ENCODE measurements around the gene ZNF761.

The ZNF761 gene

GRCh38 chr19:53504365-53504703, 72.5 kb downstream of the ZNF761 start:
- H3K4me3 ChIP-seq (ENCODE audit: low read depth, low read length): peak overlapping the region; percentile 47
- TF ChIP-seq, protein P1, sequence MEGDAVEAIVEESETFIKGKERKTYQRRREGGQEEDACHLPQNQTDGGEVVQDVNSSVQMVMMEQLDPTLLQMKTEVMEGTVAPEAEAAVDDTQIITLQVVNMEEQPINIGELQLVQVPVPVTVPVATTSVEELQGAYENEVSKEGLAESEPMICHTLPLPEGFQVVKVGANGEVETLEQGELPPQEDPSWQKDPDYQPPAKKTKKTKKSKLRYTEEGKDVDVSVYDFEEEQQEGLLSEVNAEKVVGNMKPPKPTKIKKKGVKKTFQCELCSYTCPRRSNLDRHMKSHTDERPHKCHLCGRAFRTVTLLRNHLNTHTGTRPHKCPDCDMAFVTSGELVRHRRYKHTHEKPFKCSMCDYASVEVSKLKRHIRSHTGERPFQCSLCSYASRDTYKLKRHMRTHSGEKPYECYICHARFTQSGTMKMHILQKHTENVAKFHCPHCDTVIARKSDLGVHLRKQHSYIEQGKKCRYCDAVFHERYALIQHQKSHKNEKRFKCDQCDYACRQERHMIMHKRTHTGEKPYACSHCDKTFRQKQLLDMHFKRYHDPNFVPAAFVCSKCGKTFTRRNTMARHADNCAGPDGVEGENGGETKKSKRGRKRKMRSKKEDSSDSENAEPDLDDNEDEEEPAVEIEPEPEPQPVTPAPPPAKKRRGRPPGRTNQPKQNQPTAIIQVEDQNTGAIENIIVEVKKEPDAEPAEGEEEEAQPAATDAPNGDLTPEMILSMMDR (IDR thresholded peaks at IDR 0.05; ENCODE audit: low read depth, low read length): 0 out of 2 replicates have a peak, but pooled peaks have one; percentile 12

DNA sequence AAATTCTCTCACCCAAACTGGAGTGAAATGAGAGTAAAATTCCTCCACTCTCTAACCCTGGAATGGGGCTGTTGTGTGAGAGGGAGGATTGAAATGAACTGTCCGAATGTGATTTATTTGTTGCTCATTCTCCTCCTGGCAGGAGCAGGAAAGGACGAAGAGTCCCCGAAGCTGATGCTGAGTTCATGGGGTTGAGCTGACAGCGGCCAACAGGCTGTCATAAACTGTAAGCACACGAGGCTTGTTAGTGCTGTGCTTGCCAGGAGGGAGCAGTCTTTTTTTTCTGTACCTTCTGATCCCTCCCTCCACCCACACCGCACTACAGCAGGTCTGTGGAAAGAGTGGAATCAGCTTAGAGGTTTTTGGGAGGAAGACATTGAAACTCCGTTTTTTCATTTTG, 73.1 kb downstream of the ZNF761 start:
- TF ChIP-seq, protein P1 (IDR thresholded peaks at IDR 0.05; ENCODE audit: low read depth, low read length): no peak
- peak overlapping the region; percentile 47 for H3K4me3 ChIP-seq (ENCODE audit: low read depth, low read length)

DNA sequence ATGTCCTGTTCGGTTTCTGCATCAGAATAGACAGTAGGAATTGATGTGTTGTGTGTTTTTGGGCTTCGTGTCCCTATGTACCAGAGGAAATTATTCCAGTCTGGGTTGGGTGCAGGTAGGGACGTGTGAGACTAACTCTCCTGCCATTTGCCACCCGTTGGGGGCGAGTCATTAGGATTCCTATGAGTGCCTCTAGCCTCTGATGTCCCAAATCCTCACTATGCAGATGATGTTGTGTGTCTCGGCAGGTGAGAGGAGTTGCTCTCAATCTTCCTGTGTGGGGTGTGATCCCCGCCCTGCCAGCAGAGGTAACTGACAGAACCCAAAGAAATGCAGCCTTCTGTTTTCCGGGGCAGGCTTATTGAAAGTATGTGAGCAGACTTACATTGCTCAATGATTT, 74.9 kb downstream of the ZNF761 start:
- TF ChIP-seq, protein P1 (IDR thresholded peaks at IDR 0.05; ENCODE audit: low read depth, low read length): no peak

More for the DNA sequence above, 74.9 kb downstream of the ZNF761 start:
- no peak overlapping the region for H3K4me3 ChIP-seq (ENCODE audit: low read depth, low read length)
